Activated naive CD8-positive, alpha-beta T cell (primary cell): ENCODE results near the gene HLX.

Experiments used
- H3K27ac Mint-ChIP-seq: one replicate; pipeline ENCODE4 v1.8.0; 2021; ENCODE audit warnings: mixed read lengths
- H3K27me3 Mint-ChIP-seq: one replicate; pipeline ENCODE4 v1.8.0; 2021; ENCODE audit warnings: mixed read lengths
- H3K36me3 Mint-ChIP-seq: one replicate; pipeline ENCODE4 v1.8.0; 2021; ENCODE audit warnings: mixed read lengths
- H3K4me1 Mint-ChIP-seq: one replicate; pipeline ENCODE4 v1.8.0; 2021; ENCODE audit warnings: low read depth, mixed read lengths
- H3K4me3 Mint-ChIP-seq: one replicate; pipeline ENCODE4 v1.8.0; 2021; ENCODE audit warnings: mild to moderate bottlenecking, mixed read lengths
- H3K9me3 Mint-ChIP-seq: one replicate; pipeline ENCODE4 v1.8.0; 2021; ENCODE audit warnings: low read depth, mixed read lengths

Gene HLX

DNA sequence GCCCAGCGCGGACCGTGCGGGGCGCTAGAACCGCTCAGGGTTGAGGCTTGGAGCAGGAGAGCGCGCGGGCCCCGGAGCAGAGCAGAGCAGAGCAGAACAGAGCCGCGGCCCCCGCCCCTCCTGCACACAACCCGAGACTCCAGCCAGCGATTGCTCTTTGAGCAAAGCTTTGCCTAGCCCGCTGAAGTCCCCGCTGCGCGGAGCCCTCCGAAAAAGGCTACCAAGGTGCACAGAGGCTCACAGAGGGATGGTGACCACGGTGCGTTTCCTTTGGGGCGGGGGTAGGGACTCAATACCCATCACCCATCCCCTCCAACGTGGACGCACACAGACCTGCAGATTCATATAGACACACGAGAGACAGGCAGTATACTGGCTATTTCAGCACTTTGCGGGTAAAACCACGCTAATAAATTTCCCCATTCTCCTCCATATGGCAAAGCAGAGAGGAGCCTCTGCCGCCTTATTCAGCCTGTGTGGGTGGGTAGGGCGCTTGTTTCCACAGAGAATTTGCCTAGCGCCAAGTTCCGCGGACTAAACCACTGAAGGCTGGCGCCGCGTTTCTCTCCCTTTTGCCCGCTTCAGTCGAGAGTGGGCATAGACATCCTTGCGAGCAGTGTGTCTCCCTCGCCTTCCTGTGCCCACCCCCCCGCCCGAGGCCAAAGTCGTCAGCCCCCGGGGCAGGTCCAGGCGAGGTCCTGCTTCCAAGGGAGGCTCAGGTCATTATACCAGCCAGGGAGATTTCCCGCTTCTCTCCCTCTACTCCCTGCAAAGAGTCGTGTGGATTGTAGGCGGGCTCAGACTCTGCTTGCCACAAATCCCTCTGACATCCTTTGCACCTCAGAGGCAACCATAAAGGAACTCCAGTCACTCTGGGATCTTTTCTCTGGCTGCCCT lies 8.5 kb downstream of the HLX start:
- Mint-ChIP-seq H3K4me1 (peaks cover 6% of the 10 kb centered on the region), H3K27me3 (peaks cover 51% of the 10 kb centered on the region), H3K27ac (no peak overlapping the region), H3K9me3 (no peaks in the 10 kb centered on the region), H3K4me3 (no peak overlapping the region), H3K36me3 (no peaks in the 10 kb centered on the region)

- H3K9me3 Mint-ChIP-seq, result no peaks in the 10 kb centered on the region
- peaks cover 58% of the 10 kb centered on the region for H3K27me3 Mint-ChIP-seq
These were observed 9.3 kb downstream of the HLX start for GRCh38 chr1:220888417-220888986.

DNA sequence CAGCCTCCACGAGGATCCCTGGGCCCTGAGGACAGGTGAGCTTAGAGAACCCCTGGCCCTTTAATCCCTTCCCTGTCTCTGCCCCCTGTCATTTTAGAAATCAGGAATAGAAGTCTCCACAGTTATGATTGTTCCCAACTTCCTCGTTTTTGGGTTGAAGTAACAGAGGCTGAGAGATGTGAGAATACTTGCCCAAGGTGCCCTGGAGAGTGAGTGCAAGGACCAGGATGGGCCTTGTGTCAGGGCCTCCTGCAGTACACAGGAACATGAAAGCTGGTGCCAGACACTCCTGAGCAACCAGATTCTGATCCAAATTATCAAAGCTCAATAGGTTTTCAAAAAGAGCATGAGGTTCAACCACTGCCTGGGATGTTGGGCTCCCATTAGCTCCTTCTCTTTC lies 10.1 kb downstream of the HLX start:
- Mint-ChIP-seq H3K4me1 (peaks cover 17% of the 10 kb centered on the region), H3K27me3 (peaks cover 57% of the 10 kb centered on the region), H3K36me3 (no peaks in the 10 kb centered on the region), H3K27ac (no peak overlapping the region), H3K9me3 (no peaks in the 10 kb centered on the region), H3K4me3 (no peak overlapping the region)

More at GRCh38 chr1:220888417-220888986, 9.3 kb downstream of the HLX start:
- H3K4me1 Mint-ChIP-seq, result peaks cover 12% of the 10 kb centered on the region
- no peak overlapping the region for H3K27ac Mint-ChIP-seq
- H3K36me3 Mint-ChIP-seq, result no peaks in the 10 kb centered on the region
- no peak overlapping the region for H3K4me3 Mint-ChIP-seq

DNA sequence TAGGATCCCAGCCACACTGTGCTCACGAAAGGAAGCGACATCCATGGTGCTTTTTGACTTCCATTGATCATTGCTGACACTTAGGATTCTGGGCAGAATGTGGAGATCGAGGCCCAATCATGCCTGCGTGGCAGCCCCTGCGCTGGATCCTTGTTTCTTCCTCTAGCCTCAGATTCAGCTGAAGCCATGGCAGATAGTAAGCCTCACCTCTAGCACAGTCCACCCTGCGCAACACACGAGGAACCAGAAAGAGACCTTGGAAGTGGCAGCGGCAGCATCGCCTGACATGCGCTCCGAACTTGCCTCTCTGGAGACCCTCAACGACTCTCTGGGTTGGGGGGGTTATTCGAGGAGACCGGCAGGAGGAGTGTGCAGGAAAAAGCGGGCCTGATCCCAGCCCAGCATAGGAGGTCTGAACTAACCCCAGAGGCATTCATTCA lies 10.6 kb downstream of the HLX start:
- peaks cover 17% of the 10 kb centered on the region for H3K4me1 Mint-ChIP-seq
- H3K36me3 Mint-ChIP-seq, result no peaks in the 10 kb centered on the region
- H3K27me3 Mint-ChIP-seq, result peaks cover 55% of the 10 kb centered on the region
- no peaks in the 10 kb centered on the region for H3K9me3 Mint-ChIP-seq
- H3K27ac Mint-ChIP-seq, result no peak overlapping the region
- no peak overlapping the region for H3K4me3 Mint-ChIP-seq

DNA sequence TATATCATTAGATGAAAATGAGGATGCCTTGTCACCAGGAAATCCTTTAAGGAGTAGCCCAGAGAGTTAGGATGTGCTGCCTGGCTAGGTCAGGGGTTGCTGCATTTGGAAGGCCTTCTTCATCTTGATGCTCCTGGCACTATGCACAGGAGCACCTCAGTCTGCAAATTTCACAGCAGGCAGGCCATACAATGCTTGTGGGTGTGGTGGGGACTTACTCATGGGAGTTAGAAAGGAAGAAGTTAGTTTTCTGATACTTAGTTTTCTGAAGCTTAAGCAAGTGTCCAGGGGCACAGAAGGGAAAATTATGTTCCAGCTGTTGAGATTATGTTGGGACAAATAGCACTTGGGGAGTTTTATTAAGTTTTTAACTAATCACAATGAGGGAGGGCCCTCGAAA lies 11.4 kb downstream of the HLX start:
- H3K36me3 Mint-ChIP-seq, result no peaks in the 10 kb centered on the region
- H3K4me3 Mint-ChIP-seq, result no peak overlapping the region
- H3K27me3 Mint-ChIP-seq, result peaks cover 59% of the 10 kb centered on the region
- H3K4me1 Mint-ChIP-seq, result peaks cover 17% of the 10 kb centered on the region
- no peaks in the 10 kb centered on the region for H3K9me3 Mint-ChIP-seq
- H3K27ac Mint-ChIP-seq, result no peak overlapping the region

GRCh38 chr1:220891224-220892085 lies 12.2 kb downstream of the HLX start:
- no peaks in the 10 kb centered on the region for H3K36me3 Mint-ChIP-seq

GRCh38 chr1:220892086-220892376 lies 12.8 kb downstream of the HLX start:
- peaks cover 56% of the 10 kb centered on the region for H3K27me3 Mint-ChIP-seq
- no peak overlapping the region for H3K4me3 Mint-ChIP-seq
- no peaks in the 10 kb centered on the region for H3K36me3 Mint-ChIP-seq
- H3K4me1 Mint-ChIP-seq, result peaks cover 17% of the 10 kb centered on the region
- H3K9me3 Mint-ChIP-seq, result no peaks in the 10 kb centered on the region
- no peak overlapping the region for H3K27ac Mint-ChIP-seq

More at GRCh38 chr1:220891224-220892085, 12.2 kb downstream of the HLX start:
- Mint-ChIP-seq H3K4me3 (no peak overlapping the region), H3K9me3 (no peaks in the 10 kb centered on the region), H3K27ac (no peak overlapping the region), H3K4me1 (peaks cover 17% of the 10 kb centered on the region), H3K27me3 (peaks cover 57% of the 10 kb centered on the region)

DNA sequence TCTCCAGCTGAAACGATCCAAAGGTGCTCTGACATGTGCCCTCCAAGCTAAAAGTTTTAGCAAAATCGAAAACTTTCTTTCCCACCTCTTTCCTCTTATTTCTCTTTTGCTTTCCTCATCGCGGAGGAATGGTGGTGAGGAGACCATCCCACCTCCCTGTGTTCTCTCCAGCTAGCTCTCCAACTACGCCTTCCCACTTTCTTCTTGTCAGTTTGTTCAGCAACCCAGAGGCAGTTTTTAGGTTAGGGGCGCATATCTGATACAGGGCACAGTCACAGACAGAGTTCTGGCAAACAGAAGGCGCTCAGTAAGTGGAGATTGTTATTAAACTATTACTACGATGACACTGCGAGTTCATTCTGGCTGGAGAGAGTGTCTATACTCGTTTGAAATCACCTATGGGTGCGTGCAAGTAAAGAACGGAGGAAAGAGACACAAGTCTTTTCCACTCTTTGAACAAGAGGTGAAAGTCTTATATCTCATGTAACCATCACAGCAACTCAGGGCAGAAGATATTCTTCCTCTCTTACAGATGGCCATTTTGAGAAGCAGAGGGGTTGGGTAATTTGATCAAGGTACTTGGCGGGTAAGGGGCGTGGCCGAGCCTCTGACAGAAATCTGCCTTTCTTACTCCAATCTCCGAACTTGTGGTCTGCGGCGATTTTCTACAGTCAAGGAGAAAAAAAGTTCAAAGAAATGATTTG lies 13.9 kb downstream of the HLX start:
- Mint-ChIP-seq H3K27me3 (peaks cover 56% of the 10 kb centered on the region), H3K4me3 (no peak overlapping the region), H3K27ac (no peak overlapping the region), H3K4me1 (peaks cover 15% of the 10 kb centered on the region), H3K36me3 (no peaks in the 10 kb centered on the region), H3K9me3 (no peaks in the 10 kb centered on the region)

GRCh38 chr1:220893701-220894024 lies 14.4 kb downstream of the HLX start:
- Mint-ChIP-seq H3K36me3 (no peaks in the 10 kb centered on the region), H3K27me3 (peaks cover 52% of the 10 kb centered on the region), H3K4me1 (peaks cover 15% of the 10 kb centered on the region), H3K9me3 (no peaks in the 10 kb centered on the region), H3K27ac (no peak overlapping the region), H3K4me3 (no peak overlapping the region)

DNA sequence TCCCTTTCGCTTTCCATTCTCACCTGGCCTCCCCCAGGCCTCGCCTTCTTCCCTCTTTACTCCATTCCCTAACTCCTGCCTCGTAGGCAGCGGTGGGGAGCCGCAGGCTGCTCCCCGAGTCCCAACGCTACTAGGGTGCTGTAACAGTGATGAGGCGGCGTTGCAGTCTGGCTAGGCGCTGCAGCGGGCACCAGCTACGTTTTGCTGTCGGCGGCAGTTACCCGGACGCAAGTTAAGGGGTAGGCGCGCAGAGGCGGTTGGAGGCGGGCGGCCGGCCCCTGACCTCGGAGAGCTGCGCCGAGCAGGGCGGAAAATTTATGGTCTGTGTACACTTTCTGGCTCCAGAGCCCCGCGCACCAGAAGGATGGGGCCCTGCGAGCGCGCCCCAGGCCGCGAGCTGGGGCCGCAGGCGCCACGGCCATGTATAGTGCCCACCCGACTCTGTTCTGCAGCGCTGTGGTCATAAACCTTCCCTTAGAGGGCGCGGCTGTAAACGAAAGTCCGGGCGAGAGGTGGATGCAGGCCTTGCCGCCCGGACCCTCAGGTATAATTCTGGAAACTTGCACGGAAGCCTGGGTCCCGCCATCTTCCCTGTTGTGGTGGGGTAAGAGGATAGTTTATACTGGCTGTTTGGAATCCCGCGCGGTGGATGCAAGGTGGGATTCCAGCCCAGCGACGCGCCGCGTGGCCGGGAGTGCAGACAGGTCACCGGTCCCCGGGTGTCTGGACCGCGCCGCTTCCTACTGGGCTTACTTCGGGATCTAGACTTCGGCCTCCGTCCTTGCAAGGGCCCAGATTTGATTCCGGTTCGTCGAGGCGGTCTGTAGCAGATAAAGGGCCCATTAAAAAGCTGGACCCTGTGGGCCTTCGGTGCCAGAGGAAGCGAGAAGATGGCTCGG lies 15.0 kb downstream of the HLX start:
- Mint-ChIP-seq H3K4me1 (peaks cover 15% of the 10 kb centered on the region), H3K9me3 (no peaks in the 10 kb centered on the region), H3K4me3 (no peak overlapping the region), H3K27ac (no peak overlapping the region), H3K36me3 (no peaks in the 10 kb centered on the region), H3K27me3 (peaks cover 48% of the 10 kb centered on the region)

GRCh38 chr1:220894924-220895256 lies 15.6 kb downstream of the HLX start:
- no peak overlapping the region for H3K4me3 Mint-ChIP-seq
- H3K27me3 Mint-ChIP-seq, result peaks cover 44% of the 10 kb centered on the region
- H3K4me1 Mint-ChIP-seq, result peaks cover 15% of the 10 kb centered on the region

DNA sequence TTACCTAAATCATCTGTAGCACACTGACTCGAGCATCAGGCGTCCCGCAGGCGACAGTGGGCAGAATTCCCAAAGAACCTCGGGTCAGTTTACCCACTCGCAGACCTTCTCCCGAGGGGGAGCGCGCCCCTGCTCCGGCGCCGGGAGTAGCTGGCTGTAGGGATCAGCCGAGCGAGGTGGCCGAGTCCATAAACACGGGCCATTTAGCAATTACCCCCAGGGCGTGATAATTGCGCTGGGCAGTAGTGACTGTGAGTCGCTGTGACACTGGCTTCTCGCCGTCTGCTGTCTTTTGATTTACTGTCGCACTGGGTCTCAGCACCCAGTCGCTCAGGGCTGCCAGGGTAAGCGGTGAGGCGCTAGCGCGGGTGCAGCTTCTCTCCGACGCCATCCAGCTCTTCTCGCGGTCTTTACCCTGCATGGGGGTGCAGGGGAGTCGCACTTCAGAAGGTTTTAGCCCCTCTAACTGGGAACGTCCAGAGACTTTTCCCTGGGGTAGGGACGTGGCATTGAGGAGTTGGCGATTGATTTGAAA lies 16.2 kb downstream of the HLX start:
- Mint-ChIP-seq H3K4me1 (peaks cover 15% of the 10 kb centered on the region), H3K27me3 (peaks cover 38% of the 10 kb centered on the region), H3K27ac (no peak overlapping the region), H3K4me3 (no peak overlapping the region), H3K9me3 (no peaks in the 10 kb centered on the region), H3K36me3 (no peaks in the 10 kb centered on the region)

More at GRCh38 chr1:220894924-220895256, 15.6 kb downstream of the HLX start:
- Mint-ChIP-seq H3K9me3 (no peaks in the 10 kb centered on the region), H3K36me3 (no peaks in the 10 kb centered on the region), H3K27ac (no peak overlapping the region)

DNA sequence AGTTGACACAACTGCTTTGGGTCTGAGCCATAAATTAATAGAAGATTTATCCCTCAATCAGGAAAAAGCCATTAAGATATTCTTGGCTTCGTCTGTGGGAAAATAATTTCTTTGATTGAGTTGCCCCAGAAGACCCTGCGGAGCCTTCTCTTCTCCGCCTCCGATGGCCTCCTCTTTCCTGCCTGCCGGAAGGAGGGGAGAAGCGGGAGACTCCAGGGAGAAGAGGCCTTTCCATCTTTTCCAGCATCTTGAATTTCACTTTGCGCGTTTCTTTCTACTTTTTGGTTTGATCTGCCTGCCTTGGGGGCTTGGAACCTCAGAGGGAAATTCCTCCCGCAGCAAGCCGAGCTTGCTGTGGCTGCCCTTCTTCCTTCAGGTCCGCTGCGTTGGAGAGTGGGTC lies 16.8 kb downstream of the HLX start:
- Mint-ChIP-seq H3K9me3 (no peaks in the 10 kb centered on the region), H3K4me3 (no peak overlapping the region), H3K27me3 (peaks cover 33% of the 10 kb centered on the region), H3K36me3 (no peaks in the 10 kb centered on the region), H3K4me1 (peaks cover 15% of the 10 kb centered on the region), H3K27ac (no peak overlapping the region)

DNA sequence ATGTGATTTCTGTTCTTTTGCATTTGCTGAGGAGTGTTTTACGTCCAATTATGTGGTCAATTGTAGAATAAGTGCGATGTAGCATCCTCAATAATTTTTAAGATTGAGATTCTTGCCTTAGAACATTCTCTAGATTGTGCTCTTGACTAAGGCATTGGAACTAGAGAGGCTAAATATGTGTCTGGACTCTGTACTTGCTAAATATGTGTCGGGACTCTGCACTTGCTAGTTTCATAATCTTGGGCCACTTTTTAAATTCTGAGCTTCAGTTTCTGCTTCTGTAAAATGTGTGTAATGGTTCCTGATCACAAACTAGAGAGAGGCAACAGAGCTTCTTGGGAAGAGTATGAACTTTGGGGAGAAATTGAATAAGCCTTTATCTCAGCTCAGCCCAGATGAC lies 21.6 kb downstream of the HLX start:
- no peaks in the 10 kb centered on the region for H3K36me3 Mint-ChIP-seq
- no peaks in the 10 kb centered on the region for H3K4me1 Mint-ChIP-seq
- H3K4me3 Mint-ChIP-seq, result no peak overlapping the region
- peaks cover 9% of the 10 kb centered on the region for H3K27me3 Mint-ChIP-seq
- no peak overlapping the region for H3K27ac Mint-ChIP-seq
- no peaks in the 10 kb centered on the region for H3K9me3 Mint-ChIP-seq
